NCI-H82 treated with DMSO at 0.1 percent for 48 hours (cell line): Measurements from ENCODE around the gene TMEM87B.

Experiments used
- DNase-seq: peaks from one replicate; lab custom pipeline; 2025; ENCODE audit not compliant: unreplicated experiment; lab: John Stamatoyannopoulos, UW

TMEM87B gene

DNA sequence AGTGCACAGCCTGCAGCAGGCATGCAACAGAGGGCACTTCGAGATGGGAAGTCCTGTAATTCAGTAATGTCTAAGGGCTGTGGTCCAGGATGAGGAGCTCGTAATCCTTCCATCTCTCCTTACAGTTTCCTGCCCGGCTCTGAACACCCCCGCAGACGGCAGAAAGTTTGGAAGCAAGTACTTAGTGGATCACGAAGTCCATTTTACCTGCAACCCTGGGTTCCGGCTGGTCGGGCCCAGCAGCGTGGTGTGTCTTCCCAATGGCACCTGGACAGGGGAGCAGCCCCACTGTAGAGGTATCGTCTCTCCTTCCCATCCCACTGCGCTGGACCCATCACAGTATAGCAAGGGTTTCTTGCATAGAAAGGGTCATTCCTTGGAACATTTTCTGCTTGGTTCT, 109.8 kb downstream of the TMEM87B start:
- no peak for DNase-seq

- DNase-seq, result no peak
Observed at GRCh38 chr2:112165296-112165695, 110.2 kb downstream of the TMEM87B start.

DNA sequence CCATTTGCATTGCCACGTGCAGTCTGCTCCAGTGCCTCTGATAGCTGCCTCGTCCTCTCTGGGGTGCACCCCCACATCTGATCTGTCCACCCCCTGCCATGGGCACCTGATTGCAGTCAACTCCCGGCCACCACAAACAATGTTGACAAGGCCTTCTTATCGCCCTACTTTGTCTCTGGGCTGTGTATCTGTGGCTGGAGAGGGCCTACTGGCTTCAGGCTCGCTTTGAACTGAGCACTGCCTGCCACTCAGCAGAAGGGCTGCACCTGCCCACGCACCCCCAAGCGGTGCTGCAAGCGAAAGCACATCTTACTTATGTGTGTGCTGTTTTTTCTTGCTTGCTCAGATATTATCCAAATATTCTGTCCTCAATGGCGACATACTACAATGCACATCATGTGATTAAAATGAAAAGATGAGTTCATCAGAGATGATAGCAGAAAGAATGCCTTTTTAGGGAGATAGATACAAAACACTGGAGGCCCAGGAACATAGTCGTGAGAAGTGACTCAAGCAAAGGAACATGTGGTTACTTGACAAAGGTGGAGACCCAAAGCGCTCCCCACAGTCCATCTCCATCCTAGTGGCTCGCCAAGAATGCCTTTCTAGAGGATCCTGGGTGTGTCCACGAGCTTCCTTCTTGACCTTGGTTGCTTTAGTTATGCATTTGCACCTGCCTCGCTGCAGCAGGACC, 111.9 kb downstream of the TMEM87B start:
- no peak for DNase-seq

- DNase-seq, result no peak
Observed at GRCh38 chr2:112168422-112169124, 113.5 kb downstream of the TMEM87B start.
